ENCODE measurements around the gene BCAS1. TPM values are rescaled to one million over a fixed set of nuclear protein-coding genes. Genes with fewer than 3 reads are reported as not detected.

Gene BCAS1
- total RNA-seq, 1 donor from 2014 or later: not detected

GRCh38 chr20:53963635-53964034, 106.8 kb downstream of the BCAS1 start:
- H3K27ac Mint-ChIP-seq (ENCODE audit: unreplicated experiment): no peak overlapping the region
- no peaks in the 10 kb centered on the region for H3K9me3 Mint-ChIP-seq (ENCODE audit: unreplicated experiment)
- TF ChIP-seq CTCF (IDR thresholded peaks at IDR 0.05): no peak
- no peak for DNase-seq (ENCODE audit: extremely low spot score, unreplicated experiment)
- H3K4me3 Mint-ChIP-seq (ENCODE audit: unreplicated experiment): no peak overlapping the region
- peaks cover 11% of the 10 kb centered on the region for H3K4me1 Mint-ChIP-seq (ENCODE audit: unreplicated experiment)
- H3K27me3 Mint-ChIP-seq (ENCODE audit: unreplicated experiment): peaks cover 25% of the 10 kb centered on the region
- no peaks in the 10 kb centered on the region for H3K36me3 Mint-ChIP-seq (ENCODE audit: unreplicated experiment)

GRCh38 chr20:53962388-53962787, 108.0 kb downstream of the BCAS1 start:
- peaks cover 27% of the 10 kb centered on the region for H3K27me3 Mint-ChIP-seq (ENCODE audit: unreplicated experiment)
- no peak for TF ChIP-seq CTCF (IDR thresholded peaks at IDR 0.05)
- no peak overlapping the region for H3K27ac Mint-ChIP-seq (ENCODE audit: unreplicated experiment)
- DNase-seq (ENCODE audit: extremely low spot score, unreplicated experiment): no peak
- H3K36me3 Mint-ChIP-seq (ENCODE audit: unreplicated experiment): no peaks in the 10 kb centered on the region
- H3K4me3 Mint-ChIP-seq (ENCODE audit: unreplicated experiment): no peak overlapping the region
- H3K9me3 Mint-ChIP-seq (ENCODE audit: unreplicated experiment): no peaks in the 10 kb centered on the region
- H3K4me1 Mint-ChIP-seq (ENCODE audit: unreplicated experiment): peaks cover 11% of the 10 kb centered on the region

GRCh38 chr20:53961527-53961926, 108.9 kb downstream of the BCAS1 start:
- no peak for TF ChIP-seq CTCF (IDR thresholded peaks at IDR 0.05)
- Mint-ChIP-seq H3K27me3 (ENCODE audit: unreplicated experiment) (peaks cover 34% of the 10 kb centered on the region), H3K9me3 (ENCODE audit: unreplicated experiment) (no peaks in the 10 kb centered on the region), H3K36me3 (ENCODE audit: unreplicated experiment) (no peaks in the 10 kb centered on the region), H3K4me1 (ENCODE audit: unreplicated experiment) (peaks cover 11% of the 10 kb centered on the region), H3K27ac (ENCODE audit: unreplicated experiment) (no peak overlapping the region), H3K4me3 (ENCODE audit: unreplicated experiment) (no peak overlapping the region)
- DNase-seq (ENCODE audit: extremely low spot score, unreplicated experiment): no peak

GRCh38 chr20:53960579-53961272, 109.7 kb downstream of the BCAS1 start:
- peaks cover 11% of the 10 kb centered on the region for H3K4me1 Mint-ChIP-seq (ENCODE audit: unreplicated experiment)
- no peak overlapping the region for H3K4me3 Mint-ChIP-seq (ENCODE audit: unreplicated experiment)
- H3K9me3 Mint-ChIP-seq (ENCODE audit: unreplicated experiment): no peaks in the 10 kb centered on the region
- DNase-seq (ENCODE audit: extremely low spot score, unreplicated experiment): no peak
- H3K36me3 Mint-ChIP-seq (ENCODE audit: unreplicated experiment): no peaks in the 10 kb centered on the region
- H3K27me3 Mint-ChIP-seq (ENCODE audit: unreplicated experiment): peaks cover 36% of the 10 kb centered on the region
- peak overlapping the region; percentile 45 for H3K27ac Mint-ChIP-seq (ENCODE audit: unreplicated experiment)
- no peak for TF ChIP-seq CTCF (IDR thresholded peaks at IDR 0.05)

GRCh38 chr20:53959911-53960578, 110.3 kb downstream of the BCAS1 start:
- Mint-ChIP-seq H3K27ac (ENCODE audit: unreplicated experiment) (no peak overlapping the region), H3K9me3 (ENCODE audit: unreplicated experiment) (no peaks in the 10 kb centered on the region), H3K27me3 (ENCODE audit: unreplicated experiment) (peaks cover 39% of the 10 kb centered on the region), H3K4me1 (ENCODE audit: unreplicated experiment) (peaks cover 11% of the 10 kb centered on the region), H3K36me3 (ENCODE audit: unreplicated experiment) (no peaks in the 10 kb centered on the region), H3K4me3 (ENCODE audit: unreplicated experiment) (no peak overlapping the region)
- no peak for TF ChIP-seq CTCF (IDR thresholded peaks at IDR 0.05)
- DNase-seq (ENCODE audit: extremely low spot score, unreplicated experiment): no peak

Data from osteocyte (in vitro differentiated cells).